Hepatocyte (in vitro differentiated cells): ENCODE measurements around the gene PTTG1. TPM values are rescaled to one million over a fixed set of nuclear protein-coding genes. Genes with fewer than 3 reads are reported as not detected.

Experiments used
- DNase-seq: peaks from one replicate; pipeline ENCODE4 v3.0.0-alpha.2; 2016; ENCODE audit warnings: low spot score
- H2AFZ ChIP-seq: fragments of 200-600 bp; sonication (generic); 2 replicates; pipeline ENCODE4 v1.6.0; 2016; ENCODE audit warnings: antibody characterized with exemption, mild to moderate bottlenecking
- H3K27ac ChIP-seq: fragments of 200-600 bp; sonication (generic); 2 replicates; pipeline ENCODE4 v1.5.1; 2016; ENCODE audit warnings: mild to moderate bottlenecking
- H3K27me3 ChIP-seq: fragments of 200-600 bp; sonication (generic); 2 replicates; pipeline ENCODE4 v1.6.1; 2016
- H3K36me3 ChIP-seq: fragments of 200-600 bp; sonication (generic); replicated peaks from 2 replicates; pipeline ENCODE4 v1.5.1; 2016; ENCODE audit warnings: low read depth; ENCODE audit not compliant: insufficient read depth
- H3K4me1 ChIP-seq: fragments of 200-600 bp; sonication (generic); 2 replicates; pipeline ENCODE4 v1.5.1; 2016; ENCODE audit warnings: mild to moderate bottlenecking, moderate library complexity; ENCODE audit not compliant: insufficient read depth
- H3K4me2 ChIP-seq: fragments of 200-600 bp; sonication (generic); 2 replicates; pipeline ENCODE4 v1.6.0; 2016
- H3K4me3 ChIP-seq: fragments of 200-600 bp; sonication (generic); 2 replicates; pipeline ENCODE4 v1.5.1; 2016; ENCODE audit warnings: mild to moderate bottlenecking
- H3K79me2 ChIP-seq: fragments of 200-600 bp; sonication (generic); 2 replicates; pipeline ENCODE4 v1.6.0; 2017; ENCODE audit warnings: mild to moderate bottlenecking
- H3K9me2 ChIP-seq: fragments of 200-600 bp; sonication (generic); replicated peaks from 2 replicates; pipeline ENCODE4 v1.6.0; 2017; ENCODE audit warnings: mild to moderate bottlenecking; ENCODE audit not compliant: insufficient read depth
- H3K9me3 ChIP-seq: fragments of 200-600 bp; sonication (generic); 2 replicates; pipeline ENCODE4 v1.5.1; 2016; ENCODE audit warnings: low read depth, mild to moderate bottlenecking
- H4K20me1 ChIP-seq: fragments of 200-600 bp; sonication (generic); 2 replicates; pipeline ENCODE4 v1.6.0; 2016; ENCODE audit warnings: mild to moderate bottlenecking; ENCODE audit not compliant: insufficient read depth, poor library complexity, severe bottlenecking
- CTCF ChIP-seq: fragments of 200-600 bp; sonication (generic); IDR thresholded peaks from 2 replicates; pipeline ENCODE4 v1.5.1; 2016; ENCODE audit warnings: antibody characterized with exemption, mild to moderate bottlenecking; ENCODE audit not compliant: poor library complexity
- EZH2 ChIP-seq: fragments of 200-600 bp; sonication (generic); IDR thresholded peaks from 2 replicates; pipeline ENCODE4 v1.6.1; 2016; ENCODE audit warnings: antibody characterized with exemption, mild to moderate bottlenecking, borderline replicate concordance
- EZH2phosphoT487 ChIP-seq: fragments of 200-600 bp; sonication (generic); IDR thresholded peaks from one replicate; pipeline ENCODE4 v1.6.1; 2018; ENCODE audit warnings: antibody characterized with exemption, mild to moderate bottlenecking, low read depth, moderate library complexity; ENCODE audit not compliant: unreplicated experiment, severe bottlenecking
- WGBS: methylation state at CpG from one replicate; pipeline ENCODE4 v1.1.6; 2016; ENCODE audit warnings: low lambda C conversion rate; ENCODE audit errors: missing lambda C conversion rate; 5-methylcytosine and 5-hydroxymethylcytosine counted together
- polyA plus RNA-seq: library from polyadenylated mRNA; unstranded; fragments of >200 nt; fragmentation: Nextera tagmentation; extraction: Ambion mirVana; gene quantifications from 2 replicates; pipeline ENCODE4 v1.2.1, GENCODE V29; 2016
- total RNA-seq: library from RNA; depleted of rRNA; stranded (reverse); fragments of >200 nt; gene quantifications from 2 replicates; pipeline ENCODE4 v1.2.3, GENCODE V29; 2014

The PTTG1 gene
- total and polyA plus RNA-seq, 2 experiments from 2014 or later: 18.8 to 49.2 TPM

- Histone ChIP-seq H3K4me1 (peaks cover 11% of the 10 kb centered on the region), H3K36me3 (no peaks in the 10 kb centered on the region), H3K4me2 (peak overlapping the region; percentile 88), H3K9me2 (no peaks in the 10 kb centered on the region), H4K20me1 (no peaks in the 10 kb centered on the region), H3K27me3 (no peaks in the 10 kb centered on the region), H3K4me3 (peak overlapping the region; percentile 66), H2AFZ (peak overlapping the region; percentile 69), H3K79me2 (peaks cover 32% of the 10 kb centered on the region), H3K27ac (peak overlapping the region; percentile 95), H3K9me3 (no peaks in the 10 kb centered on the region)
- WGBS: 45% methylated on average over 4 of the region's 4 CpGs
- no peak for DNase-seq
- TF ChIP-seq EZH2phosphoT487: no peak
- TF ChIP-seq EZH2: no peak
- no peak for TF ChIP-seq CTCF
Observed at GRCh38 chr5:160398806-160399205, 22.8 kb upstream of the PTTG1 start.

GRCh38 chr5:160399402-160400353 lies 22.0 kb upstream of the PTTG1 start, which contains the start of gene FAM200C:
Gene FAM200C, minus strand, starts transcription at chr5:160400054. Its CDS starts 4,564 bp downstream, at chr5:160395490.
- no peaks in the 10 kb centered on the region for H3K27me3 ChIP-seq
- H4K20me1 ChIP-seq: no peaks in the 10 kb centered on the region
- H3K4me3 ChIP-seq: peak within 1 kb of the TSS; percentile 66
- H3K4me1 ChIP-seq: peaks cover 11% of the 10 kb centered on the region
- H3K4me2 ChIP-seq: peak within 1 kb of the TSS; percentile 88
- 2% methylated on average over 41 of the region's 41 CpGs for WGBS
- peaks cover 32% of the 10 kb centered on the region for H3K79me2 ChIP-seq
- peak; percentile 96 for DNase-seq
- peak within 1 kb of the TSS; percentile 95 for H3K27ac ChIP-seq
- no peaks in the 10 kb centered on the region for H3K9me2 ChIP-seq
- peak within 1 kb of the TSS; percentile 69 for H2AFZ ChIP-seq
- no peaks in the 10 kb centered on the region for H3K9me3 ChIP-seq
- no peaks in the 10 kb centered on the region for H3K36me3 ChIP-seq
- no peak for TF ChIP-seq EZH2phosphoT487
- TF ChIP-seq EZH2: no peak
- no peak for TF ChIP-seq CTCF

- Histone ChIP-seq H3K4me1 (peaks cover 8% of the 10 kb centered on the region), H4K20me1 (no peaks in the 10 kb centered on the region), H3K9me2 (no peaks in the 10 kb centered on the region), H3K4me3 (peak within 1 kb of the TSS; percentile 31), H3K27ac (peak within 1 kb of the TSS; percentile 84), H2AFZ (peak within 1 kb of the TSS; percentile 61), H3K27me3 (no peaks in the 10 kb centered on the region), H3K9me3 (no peaks in the 10 kb centered on the region), H3K36me3 (no peaks in the 10 kb centered on the region), H3K4me2 (peak within 1 kb of the TSS; percentile 77), H3K79me2 (peaks cover 31% of the 10 kb centered on the region)
- TF ChIP-seq CTCF (no peak), EZH2 (no peak), EZH2phosphoT487 (no peak)
- peak; percentile 97 for DNase-seq
- 1% methylated on average over 48 of the region's 48 CpGs for WGBS
Observed at GRCh38 chr5:160418561-160419457, 2.8 kb upstream of the PTTG1 start, which contains the start of gene SLU7. Gene SLU7, minus strand, starts transcription at chr5:160419081. Its CDS starts 3,787 bp downstream, at chr5:160415294.
